Putamen (tissue), 1 donor: Measurements from ENCODE around the gene SLC9A3.
"Not testable (repeated sequence)": the region's sequence is repeated elsewhere in the genome, so short reads cannot be mapped to it uniquely, and the experiment has no call there.

Source experiments
- DNase-seq: peaks from one replicate; pipeline ENCODE4 v3.0.0-alpha.2; 2016; ENCODE audit warnings: low spot score

The SLC9A3 gene

GRCh38 chr5:524234-524972 lies at the start of gene SLC9A3:
TSS of gene SLC9A3 (minus strand) at chr5:524449.
- DNase-seq = no peak

DNA sequence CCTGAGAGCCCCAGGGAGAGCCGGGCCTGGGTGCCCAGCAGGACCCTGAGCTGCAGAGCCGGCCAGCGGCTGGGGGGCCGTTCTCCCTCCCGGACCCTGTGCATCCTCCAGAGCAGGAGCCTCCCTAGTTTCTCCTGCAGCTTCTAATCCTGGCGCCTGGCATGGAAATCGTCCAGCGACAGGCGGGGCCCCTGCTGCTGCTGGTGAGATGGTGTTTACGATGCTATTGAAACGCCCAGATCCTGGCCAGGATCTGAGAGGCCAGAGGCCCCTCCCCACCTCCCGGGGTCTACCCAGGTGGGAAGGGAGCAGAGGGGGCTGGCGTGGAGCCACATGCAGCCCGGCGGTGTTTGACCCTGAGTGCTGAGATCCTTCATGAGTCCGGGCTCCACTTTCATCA lies 49.7 kb upstream of the SLC9A3 start:
- DNase-seq = no peak

- no peak for DNase-seq
Observed at GRCh38 chr5:573206-573605, 49.0 kb upstream of the SLC9A3 start.

DNA sequence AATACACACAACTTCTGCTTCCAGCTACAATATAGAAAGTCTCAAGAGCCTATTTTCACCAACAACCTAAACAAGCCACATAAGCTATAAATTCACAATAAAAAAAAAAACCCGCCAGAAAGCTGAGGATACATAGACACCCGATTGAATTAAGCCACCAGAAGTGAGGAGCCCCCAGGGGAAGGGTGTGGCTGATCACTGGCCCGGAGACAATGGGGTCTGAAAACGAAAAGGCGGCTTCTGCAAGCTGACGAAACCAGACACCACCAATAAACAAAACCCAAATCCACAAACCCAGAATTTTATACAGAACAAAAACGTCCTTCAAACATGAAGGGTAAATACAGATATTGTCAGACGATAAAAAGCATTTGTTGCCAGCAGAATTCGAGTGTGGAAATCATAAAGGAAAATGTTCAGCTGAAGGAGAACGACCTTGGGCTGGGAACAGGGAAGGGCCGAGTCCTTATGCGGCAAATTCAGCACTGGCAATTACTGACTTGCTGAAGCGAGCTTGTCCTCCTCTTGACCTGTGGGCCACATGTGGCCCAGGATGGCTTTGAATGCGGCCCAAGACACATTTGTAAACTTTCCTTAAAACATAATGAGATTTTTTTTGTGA lies 48.3 kb upstream of the SLC9A3 start:
- DNase-seq = no peak

DNA sequence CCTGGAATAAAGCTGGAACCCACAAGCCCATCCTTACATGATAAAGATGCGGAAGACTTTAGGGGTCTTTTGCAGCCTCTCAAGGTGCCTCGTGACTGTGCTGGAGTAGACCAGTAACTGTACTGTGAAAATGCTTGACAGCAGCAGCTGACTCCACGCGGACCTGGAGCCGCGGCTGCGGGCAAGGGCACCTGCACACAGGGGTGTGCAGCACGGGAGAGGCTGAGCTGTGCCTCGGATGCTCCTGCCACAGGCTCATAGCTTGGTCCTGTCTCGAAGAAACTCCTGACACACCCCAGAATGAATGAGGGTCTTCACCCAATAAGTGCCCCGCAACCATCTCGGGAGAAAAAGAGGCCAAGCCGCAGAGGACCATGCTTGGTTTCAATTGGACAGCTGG lies 47.5 kb upstream of the SLC9A3 start:
- no peak for DNase-seq

DNA sequence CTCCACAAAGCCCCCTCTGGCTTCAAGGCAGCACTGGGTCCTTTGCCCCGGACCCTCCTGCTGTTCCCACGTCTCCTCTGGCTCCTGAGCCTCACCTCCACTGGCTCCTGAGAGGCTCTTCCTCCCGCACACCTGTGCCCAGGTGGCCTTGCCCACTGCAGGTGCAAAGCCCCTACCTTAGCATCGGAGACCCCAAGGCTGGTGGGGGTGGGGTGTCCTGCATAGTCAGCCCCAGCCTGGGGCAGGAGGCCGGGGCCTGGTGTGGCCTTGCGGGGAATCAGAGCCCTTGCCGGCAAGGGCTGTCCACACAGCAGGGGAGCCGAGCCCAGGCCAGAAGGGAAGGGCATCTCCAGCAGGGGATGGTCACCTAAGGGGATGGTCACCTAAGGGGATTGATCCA lies 46.6 kb upstream of the SLC9A3 start:
- no peak for DNase-seq

GRCh38 chr5:570446-570845 lies 46.2 kb upstream of the SLC9A3 start:
- DNase-seq = no peak

GRCh38 chr5:569868-570361 lies 45.7 kb upstream of the SLC9A3 start:
- DNase-seq = no peak

- no peak for DNase-seq
Observed at GRCh38 chr5:569358-569867, 45.2 kb upstream of the SLC9A3 start.

DNA sequence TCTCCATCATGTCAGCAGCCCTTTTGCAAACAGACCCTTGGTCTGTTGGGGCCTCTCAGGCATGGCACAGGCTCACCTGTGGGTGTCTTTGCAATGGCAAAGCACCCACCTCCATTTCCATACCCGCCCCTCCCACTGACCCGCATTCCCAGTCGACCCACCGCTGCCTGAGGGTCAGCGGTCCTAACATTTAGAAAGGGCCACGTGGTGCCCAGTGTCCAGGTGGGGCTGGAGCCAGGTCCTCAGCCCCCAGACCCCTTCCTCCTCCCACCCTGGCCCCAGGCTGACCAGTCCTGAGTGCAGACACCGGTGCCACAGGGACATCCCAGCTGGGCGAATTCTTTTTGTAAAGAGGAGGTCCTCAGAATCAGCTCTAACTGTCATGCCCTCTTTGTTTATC lies 44.6 kb upstream of the SLC9A3 start:
- no peak for DNase-seq

GRCh38 chr5:568061-568781 lies 44.0 kb upstream of the SLC9A3 start:
- DNase-seq = no peak

- DNase-seq = no peak
Observed at GRCh38 chr5:567664-568060, 43.4 kb upstream of the SLC9A3 start.

DNA sequence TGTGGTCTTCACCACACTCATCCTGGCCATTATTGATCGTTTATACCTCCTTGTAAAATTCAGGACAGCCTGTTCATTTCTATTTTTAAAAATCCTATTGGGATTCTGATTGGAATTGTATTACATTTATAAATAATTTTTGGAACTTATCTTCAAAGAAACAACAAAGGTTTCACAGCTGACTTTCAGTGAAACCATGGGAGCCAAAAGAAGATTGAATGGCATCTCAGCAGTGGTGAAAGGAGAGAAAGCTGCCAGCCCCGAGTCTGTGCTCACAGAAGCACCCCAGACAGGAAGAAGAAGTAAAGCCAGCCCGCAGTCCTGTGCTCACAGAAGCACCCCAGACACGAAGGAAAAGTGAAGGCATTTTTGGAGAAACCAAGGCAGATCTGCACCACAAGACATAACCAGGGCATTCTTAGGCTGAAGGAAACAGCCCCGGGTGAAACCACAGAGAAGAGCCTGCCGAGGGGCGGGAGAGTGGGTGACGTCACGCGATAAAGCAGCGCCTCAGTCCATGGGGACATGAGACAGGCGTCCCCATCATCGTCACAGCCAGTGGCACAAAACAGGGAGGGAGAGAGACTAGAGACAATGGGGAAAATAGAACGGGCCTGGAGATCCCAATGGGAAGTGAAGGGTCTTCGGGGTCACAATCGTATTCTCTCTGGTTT lies 42.5 kb upstream of the SLC9A3 start:
- no peak for DNase-seq

DNA sequence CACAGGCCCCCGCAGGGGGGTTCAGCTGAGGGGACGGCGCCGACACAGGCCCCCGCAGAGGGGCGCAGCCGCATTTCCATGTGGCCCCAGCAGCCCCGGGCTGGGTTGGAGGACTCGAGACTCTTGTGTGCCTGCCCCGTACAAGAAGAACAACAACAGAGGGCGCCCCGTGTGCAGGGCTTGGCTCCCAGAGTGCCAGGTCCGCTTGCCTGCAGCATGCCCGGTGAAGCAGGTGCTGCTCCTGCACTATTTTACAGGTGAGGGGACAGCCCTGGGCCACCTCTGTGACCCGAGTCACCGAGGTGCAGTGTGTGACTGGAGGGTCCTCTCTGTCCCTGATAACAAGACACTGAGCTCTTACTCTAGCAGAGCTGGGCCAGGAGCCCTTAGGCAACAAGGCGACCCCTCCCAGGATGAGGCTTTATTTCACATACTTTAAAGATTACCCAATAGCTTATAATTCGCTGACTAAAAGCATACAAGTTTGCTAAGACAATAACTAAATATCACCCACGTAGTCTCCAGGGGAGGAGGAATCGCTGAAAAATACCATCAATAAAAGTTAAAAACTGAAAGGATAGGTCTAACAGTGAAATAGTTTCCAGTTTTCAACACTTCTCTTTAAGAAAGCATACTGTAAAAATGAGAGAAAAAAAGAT lies 41.7 kb upstream of the SLC9A3 start:
- no peak for DNase-seq

GRCh38 chr5:561408-561807 lies 37.2 kb upstream of the SLC9A3 start:
- no peak for DNase-seq

- no peak for DNase-seq
Observed at GRCh38 chr5:560792-561166, 36.5 kb upstream of the SLC9A3 start.

- DNase-seq = no peak
Observed at GRCh38 chr5:558871-559503, 34.7 kb upstream of the SLC9A3 start.

DNA sequence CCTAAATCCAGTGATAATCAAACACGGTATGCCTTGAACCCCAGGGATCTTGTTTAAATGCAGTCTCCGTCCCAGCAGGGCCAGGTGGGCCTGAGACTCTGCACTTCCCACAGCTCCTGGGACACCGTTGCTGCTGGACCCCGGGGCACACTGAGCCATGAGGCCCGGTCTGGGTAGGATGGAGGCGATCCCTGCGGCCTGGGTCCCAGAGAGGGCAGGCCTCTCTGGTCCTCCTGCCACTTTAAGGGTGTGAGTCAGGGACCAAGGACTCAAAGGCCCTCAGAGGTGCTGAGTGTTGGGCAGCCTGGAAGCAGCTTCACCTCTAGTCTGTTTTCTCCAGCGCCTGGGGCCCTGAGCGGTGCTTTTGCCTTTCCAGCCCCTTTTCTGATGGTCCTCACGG lies 34.1 kb upstream of the SLC9A3 start:
- DNase-seq = no peak

GRCh38 chr5:557917-558316 lies 33.7 kb upstream of the SLC9A3 start:
- DNase-seq = not testable (repeated sequence)

GRCh38 chr5:556909-557441 lies 32.7 kb upstream of the SLC9A3 start:
- no peak for DNase-seq

- DNase-seq = no peak
Observed at GRCh38 chr5:555058-555623, 30.9 kb upstream of the SLC9A3 start.
